PFSK-1 (cell line): Measurements from ENCODE around the gene GJB4.

Experiments
- FOXP2 ChIP-seq: optimal IDR thresholded peaks from 2 replicates; pipeline ENCODE3; 2011; ENCODE audit warnings: borderline replicate concordance, control low read depth, inconsistent platforms; ENCODE audit not compliant: insufficient read depth; ENCODE audit errors: extremely low read length, extremely low read depth
- POLR2AphosphoS5 ChIP-seq: IDR thresholded peaks from 2 replicates; pipeline ENCODE4 v1.6.1; 2012; ENCODE audit warnings: low read depth, mild to moderate bottlenecking, control low read depth, low read length, moderate library complexity
- REST ChIP-seq, 2 experiments: IDR thresholded peaks; 2 replicates each; pipeline versions ENCODE4 v1.6.1 to v1.8.0; 2011 to 2012; ENCODE audit warnings: low read depth in 2 of 2, low read length in 2 of 2, control low read depth in 1 of 2, inconsistent platforms in 1 of 2, mild to moderate bottlenecking in 1 of 2, moderate library complexity in 1 of 2; ENCODE audit not compliant: insufficient read depth in 1 of 2
- SIN3A ChIP-seq: IDR thresholded peaks from 2 replicates; pipeline ENCODE4 v1.6.1; 2012; ENCODE audit warnings: mild to moderate bottlenecking, low read length, moderate library complexity, borderline replicate concordance; ENCODE audit not compliant: insufficient read depth
- TAF1 ChIP-seq: IDR thresholded peaks from 2 replicates; pipeline ENCODE4 v1.6.1; 2012; ENCODE audit warnings: low read length, control low read depth, borderline replicate concordance; ENCODE audit not compliant: insufficient read depth

- TF ChIP-seq POLR2AphosphoS5 (no peak), SIN3A (no peak), TAF1 (no peak), REST (IDR thresholded peaks at IDR 0.05; ENCODE audit: insufficient read depth in 1 of 2, low read depth in 2 of 2, low read length in 2 of 2) (no peak), FOXP2 (no peak)
Observed at GRCh38 chr1:34759503-34760357, at the start of gene GJB4.
